Measurements from ENCODE around the gene NUP54. TPM values are rescaled to one million over a fixed set of nuclear protein-coding genes. Genes with fewer than 3 reads are reported as not detected.

NUP54 gene
- total RNA-seq, 1 donor from 2014 or later = 55.4 TPM

GRCh38 chr4:76192236-76192635 lies 44.0 kb upstream of the NUP54 start:
- no peaks in the 10 kb centered on the region for H3K27me3 Mint-ChIP-seq
- DNase-seq (ENCODE audit: extremely low spot score, unreplicated experiment) = no peak
- no peak overlapping the region for H3K27ac Mint-ChIP-seq
- peaks cover 46% of the 10 kb centered on the region for H3K36me3 Mint-ChIP-seq
- TF ChIP-seq CTCF (conservative IDR thresholded peaks at IDR 0.05) = no peak
- H3K4me1 Mint-ChIP-seq (ENCODE audit: unreplicated experiment) = peaks cover 11% of the 10 kb centered on the region
- peaks cover 11% of the 10 kb centered on the region for H3K9me3 Mint-ChIP-seq
- no peak overlapping the region for H3K4me3 Mint-ChIP-seq

GRCh38 chr4:76188557-76188956 lies 40.4 kb upstream of the NUP54 start:
- Mint-ChIP-seq H3K4me3 (no peak overlapping the region), H3K36me3 (peaks cover 36% of the 10 kb centered on the region), H3K4me1 (ENCODE audit: unreplicated experiment) (peaks cover 8% of the 10 kb centered on the region), H3K9me3 (peaks cover 11% of the 10 kb centered on the region), H3K27me3 (no peaks in the 10 kb centered on the region), H3K27ac (no peak overlapping the region)
- TF ChIP-seq CTCF (conservative IDR thresholded peaks at IDR 0.05) = no peak
- DNase-seq (ENCODE audit: extremely low spot score, unreplicated experiment) = no peak

GRCh38 chr4:76188149-76188548 lies 40.0 kb upstream of the NUP54 start:
- Mint-ChIP-seq H3K27ac (no peak overlapping the region), H3K9me3 (peaks cover 11% of the 10 kb centered on the region), H3K4me3 (no peak overlapping the region), H3K36me3 (peaks cover 32% of the 10 kb centered on the region), H3K4me1 (ENCODE audit: unreplicated experiment) (peaks cover 8% of the 10 kb centered on the region), H3K27me3 (no peaks in the 10 kb centered on the region)
- no peak for TF ChIP-seq CTCF (conservative IDR thresholded peaks at IDR 0.05)
- DNase-seq (ENCODE audit: extremely low spot score, unreplicated experiment) = no peak

GRCh38 chr4:76187152-76187551 lies 39.0 kb upstream of the NUP54 start:
- peaks cover 6% of the 10 kb centered on the region for H3K4me1 Mint-ChIP-seq (ENCODE audit: unreplicated experiment)
- no peak overlapping the region for H3K4me3 Mint-ChIP-seq
- no peaks in the 10 kb centered on the region for H3K27me3 Mint-ChIP-seq
- peaks cover 25% of the 10 kb centered on the region for H3K36me3 Mint-ChIP-seq
- H3K27ac Mint-ChIP-seq = no peak overlapping the region
- no peak for TF ChIP-seq CTCF (conservative IDR thresholded peaks at IDR 0.05)
- no peak for DNase-seq (ENCODE audit: extremely low spot score, unreplicated experiment)
- H3K9me3 Mint-ChIP-seq = peaks cover 4% of the 10 kb centered on the region

GRCh38 chr4:76182463-76182862 lies 34.3 kb upstream of the NUP54 start:
- H3K4me3 Mint-ChIP-seq = no peak overlapping the region

More at GRCh38 chr4:76182463-76182862, 34.3 kb upstream of the NUP54 start:
- peaks cover 4% of the 10 kb centered on the region for H3K4me1 Mint-ChIP-seq (ENCODE audit: unreplicated experiment)
- no peak for DNase-seq (ENCODE audit: extremely low spot score, unreplicated experiment)
- TF ChIP-seq CTCF (conservative IDR thresholded peaks at IDR 0.05) = no peak
- no peak overlapping the region for H3K27ac Mint-ChIP-seq
- H3K9me3 Mint-ChIP-seq = no peaks in the 10 kb centered on the region
- peaks cover 7% of the 10 kb centered on the region for H3K36me3 Mint-ChIP-seq
- H3K27me3 Mint-ChIP-seq = no peaks in the 10 kb centered on the region
